B cell (primary cell): ENCODE measurements around the gene HERC4. TPM values are rescaled to one million over a fixed set of nuclear protein-coding genes. Genes with fewer than 3 reads are reported as not detected.

Experiments used
- ATAC-seq: fragments of 200-7000 bp; cut with Tn5 transposase; one replicate; pipeline ENCODE4 v1.10.0; 2021; ENCODE audit warnings: low read depth, mild to moderate bottlenecking, moderate number of reproducible peaks, moderate library complexity
- CTCF ChIA-PET: fragments of 350-600 bp; sonication (Branson Sonifier 250); formaldehyde crosslinking; loops from one replicate; lab custom pipeline; 2021; ENCODE audit warnings: antibody characterized with exemption, inconsistent platforms; lab: Charles Lee
- POLR2A ChIA-PET: fragments of 350-600 bp; sonication (Branson Sonifier 250); formaldehyde crosslinking; loops from one replicate; lab custom pipeline; 2021; ENCODE audit warnings: antibody characterized with exemption; lab: Charles Lee
- DNase-seq: peaks from one replicate; pipeline ENCODE4 v3.0.0; 2013
- H2AFZ ChIP-seq: 2 replicates; pipeline ENCODE4 v1.6.1; 2012; ENCODE audit warnings: mild to moderate bottlenecking, low read depth, low read length; ENCODE audit not compliant: insufficient read depth, poor library complexity, severe bottlenecking
- H3K27ac ChIP-seq, 2 donors: 1 replicate in 1 of 2; 2 replicates in 1 of 2; pipeline ENCODE4 v1.5.1; 2012 to 2013; ENCODE audit warnings: low read length in 2 of 2, mild to moderate bottlenecking in 2 of 2, moderate library complexity in 1 of 2
- H3K27me3 ChIP-seq, 4 experiments: fragments of 200-600 bp in 1 of 4; sonication (generic) in 1 of 4; replicated peaks in 1 of 4; 1 replicate in 2 of 4; 2 replicates in 2 of 4; pipeline versions ENCODE4 v1.6.1 to v1.7.0; 2013 to 2016; ENCODE audit warnings: low read length in 3 of 4, mild to moderate bottlenecking in 2 of 4, mixed read lengths in 1 of 4, moderate library complexity in 1 of 4; ENCODE audit not compliant: insufficient read depth in 4 of 4, control insufficient read depth in 3 of 4; ENCODE audit errors: control extremely low read depth in 1 of 4
- H3K36me3 ChIP-seq, 2 experiments: replicated peaks in 1 of 2; 1 replicate in 1 of 2; 2 replicates in 1 of 2; pipeline versions ENCODE4 v1.6.1 to v1.7.1; 2013; ENCODE audit warnings: low read length in 1 of 2; ENCODE audit not compliant: insufficient read depth in 2 of 2, control insufficient read depth in 1 of 2; ENCODE audit errors: control extremely low read depth in 1 of 2, extremely low read depth in 1 of 2
- H3K4me1 ChIP-seq, 2 donors: fragments of 200-600 bp in 1 of 2; sonication (generic) in 1 of 2; 1 replicate in 1 of 2; 2 replicates in 1 of 2; pipeline versions ENCODE4 v1.5.1 to v1.6.1; 2013 to 2017; ENCODE audit warnings: low read length in 2 of 2; ENCODE audit not compliant: control insufficient read depth in 2 of 2, insufficient read depth in 2 of 2
- H3K4me2 ChIP-seq: replicated peaks from 2 replicates; pipeline ENCODE3; 2012; ENCODE audit warnings: mild to moderate bottlenecking, low read depth, low read length; ENCODE audit not compliant: poor library complexity, severe bottlenecking
- H3K4me3 ChIP-seq, 5 experiments: fragments of 200-600 bp in 1 of 5; sonication (generic) in 1 of 5; 1 replicate in 3 of 5; 2 replicates in 2 of 5; pipeline versions ENCODE4 v1.5.1 to v1.7.0; 2011 to 2016; ENCODE audit warnings: low read length in 4 of 5, mild to moderate bottlenecking in 4 of 5, low read depth in 2 of 5, control low read depth in 1 of 5, moderate library complexity in 1 of 5; ENCODE audit not compliant: insufficient read depth in 1 of 5; ENCODE audit errors: control extremely low read depth in 1 of 5, extremely low read depth in 1 of 5
- H3K79me2 ChIP-seq: fragments of 200-600 bp; sonication (generic); one replicate; pipeline ENCODE4 v1.6.0; 2016; ENCODE audit warnings: low read length; ENCODE audit not compliant: control insufficient read depth, insufficient read depth
- H3K9ac ChIP-seq: fragments of 200-600 bp; sonication (generic); 2 replicates; pipeline ENCODE4 v1.6.1; 2017; ENCODE audit warnings: mild to moderate bottlenecking, low read length, moderate library complexity
- H3K9me3 ChIP-seq, 3 donors: one replicate each; pipeline versions ENCODE4 v1.6.1 to v1.7.1; 2013; ENCODE audit warnings: low read length in 2 of 3; ENCODE audit not compliant: control insufficient read depth in 2 of 3, insufficient read depth in 1 of 3; ENCODE audit errors: control extremely low read depth in 1 of 3
- H4K20me1 ChIP-seq: 2 replicates; pipeline ENCODE4 v1.6.0; 2012; ENCODE audit warnings: mild to moderate bottlenecking, low read length; ENCODE audit not compliant: insufficient read depth, control insufficient read depth, poor library complexity, severe bottlenecking
- H3K27ac Mint-ChIP-seq: one replicate; pipeline ENCODE4 v1.8.0; 2021; ENCODE audit warnings: mixed read lengths
- H3K27me3 Mint-ChIP-seq: one replicate; pipeline ENCODE4 v1.8.0; 2021; ENCODE audit warnings: mixed read lengths
- H3K4me1 Mint-ChIP-seq: one replicate; pipeline ENCODE4 v1.8.0; 2021; ENCODE audit warnings: mixed read lengths
- H3K4me3 Mint-ChIP-seq: one replicate; pipeline ENCODE4 v1.8.0; 2021; ENCODE audit warnings: mixed read lengths
- H3K9me3 Mint-ChIP-seq: one replicate; pipeline ENCODE4 v1.8.0; 2022; ENCODE audit warnings: mixed read lengths; ENCODE audit not compliant: insufficient read depth
- CTCF ChIP-seq: fragments of 200-600 bp; IDR thresholded peaks from one replicate; pipeline ENCODE4 v1.8.0; 2022; ENCODE audit warnings: antibody characterized with exemption, mild to moderate bottlenecking
- EZH2 ChIP-seq: IDR thresholded peaks from 2 replicates; pipeline ENCODE4 v1.6.1; 2012; ENCODE audit warnings: borderline replicate concordance, low read depth, mild to moderate bottlenecking, moderate library complexity, low read length; ENCODE audit not compliant: insufficient read depth, poor library complexity, severe bottlenecking
- WGBS: methylation state at CpG from one replicate; pipeline ENCODE4 v1.1.5; 2013; ENCODE audit warnings: missing lambda C conversion rate; ENCODE audit not compliant: insufficient coverage; 5-methylcytosine and 5-hydroxymethylcytosine counted together
- intact Hi-C: fragments of 100-400 bp; cut with micrococcal nuclease; formaldehyde crosslinking; loops from one replicate; pipeline ENCODE4 v1.10.0; 2022
- polyA plus RNA-seq: library from polyadenylated mRNA; depleted of rRNA; stranded (reverse); fragments of >200 nt; gene quantifications from 2 replicates; pipeline ENCODE4 v1.2.3, GENCODE V29; 2012
- total RNA-seq, 2 donors: library from RNA; stranded (reverse); fragments of 120-200 nt in 1 of 2; gene quantifications; 1 replicate in 1 of 2; 2 replicates in 1 of 2; pipeline versions ENCODE4 v1.2.3 to v1.2.4, GENCODE V29; 2013 to 2022

The HERC4 gene
- total and polyA plus RNA-seq, 2 donors (not counting 1 experiment from before 2014, with no cell fraction given): 18.2 to 118 TPM

DNA sequence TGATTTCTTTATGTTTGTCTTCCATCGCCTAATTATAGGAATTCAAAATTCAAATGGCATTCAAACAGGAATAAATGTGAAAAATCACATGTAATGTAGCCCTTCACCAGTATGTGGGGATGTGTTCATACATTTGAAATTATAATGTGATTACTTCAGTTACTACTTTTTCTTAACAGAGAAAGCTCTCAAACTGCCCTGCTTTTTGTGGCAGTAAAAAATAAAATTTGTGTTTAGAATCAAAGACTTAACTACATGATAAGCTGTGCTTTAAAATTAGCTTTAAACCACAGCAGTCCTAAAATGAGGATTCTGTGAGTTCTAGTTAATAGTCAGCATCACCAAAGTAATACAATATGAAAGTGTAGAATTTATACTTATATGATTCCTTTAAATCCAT is 7.8 kb upstream of the HERC4 start:
- H3K79me2 ChIP-seq: no peaks in the 10 kb centered on the region
- H3K27ac Mint-ChIP-seq: no peak overlapping the region
- no peak overlapping the region for H3K4me3 Mint-ChIP-seq
- no CpG with 5 or more reads among the region's 1 CpG for WGBS
- no peak overlapping the region for H3K4me3 ChIP-seq
- H3K27me3 Mint-ChIP-seq: peaks cover 4% of the 10 kb centered on the region
- TF ChIP-seq EZH2 (no peak), CTCF (peak; percentile 41)
- no peaks in the 10 kb centered on the region for H3K4me1 Mint-ChIP-seq
- H3K27me3 ChIP-seq: peaks cover 0 to 2% (median 0%) of the 10 kb centered on the region in 4 experiments
- H2AFZ ChIP-seq: no peak overlapping the region
- no peak overlapping the region for H3K4me2 ChIP-seq
- intact Hi-C loops: no loop called here
- no peaks in the 10 kb centered on the region for H3K9me3 Mint-ChIP-seq
- no peaks in the 10 kb centered on the region for H3K36me3 ChIP-seq
- H3K27ac ChIP-seq: no peak overlapping the region
- no peaks in the 10 kb centered on the region for H3K9me3 ChIP-seq
- ChIA-PET CTCF (interaction anchor here (1.1 to 1.5 kb wide), 2 partner anchors 73 to 228 kb away, joined by 3 to 7 read pairs; no protein-coding TSS in a partner anchor), POLR2A (no interaction called here)
- ATAC-seq (no peak), DNase-seq (no peak)
- H4K20me1 ChIP-seq: no peaks in the 10 kb centered on the region
- H3K9ac ChIP-seq: no peak overlapping the region
- no peaks in the 10 kb centered on the region for H3K4me1 ChIP-seq

DNA sequence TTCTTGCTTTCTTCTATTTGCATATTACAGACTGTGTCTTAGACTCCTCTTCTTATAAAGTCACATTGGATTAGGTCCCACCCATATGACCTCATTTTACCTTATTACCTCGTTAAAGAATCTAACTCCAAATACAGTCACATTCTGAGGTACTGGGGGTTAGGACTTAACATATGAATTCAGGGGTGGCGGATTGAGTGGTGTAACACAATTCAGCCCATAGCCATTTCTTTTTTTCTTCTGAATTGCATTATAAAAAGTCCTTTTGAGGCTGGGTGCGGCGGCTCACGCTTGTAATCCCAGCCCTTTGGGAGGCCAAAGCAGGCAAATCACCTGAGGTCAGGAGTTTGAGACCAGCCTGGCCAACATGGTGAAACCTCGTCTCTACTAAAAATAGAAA is 6.8 kb upstream of the HERC4 start:
- intact Hi-C loops: no loop called here
- no peaks in the 10 kb centered on the region for H3K9me3 Mint-ChIP-seq
- TF ChIP-seq EZH2 (no peak), CTCF (no peak)

More for the DNA sequence above, 6.8 kb upstream of the HERC4 start:
- Mint-ChIP-seq H3K27me3 (peaks cover 4% of the 10 kb centered on the region), H3K27ac (no peak overlapping the region), H3K4me3 (no peak overlapping the region), H3K4me1 (no peaks in the 10 kb centered on the region)
- Histone ChIP-seq H3K36me3 (no peaks in the 10 kb centered on the region), H3K79me2 (no peaks in the 10 kb centered on the region), H4K20me1 (no peaks in the 10 kb centered on the region), H3K9me3 (no peaks in the 10 kb centered on the region), H2AFZ (no peak overlapping the region), H3K27ac (no peak overlapping the region), H3K4me2 (no peak overlapping the region), H3K4me3 (no peak overlapping the region), H3K27me3 (peaks cover 0 to 2% (median 0%) of the 10 kb centered on the region in 4 experiments), H3K4me1 (no peaks in the 10 kb centered on the region), H3K9ac (no peak overlapping the region)
- WGBS: 91% methylated on average over 4 of the region's 6 CpGs
- no peak for ATAC-seq
- POLR2A ChIA-PET: no interaction called here
- CTCF ChIA-PET: no interaction called here
- DNase-seq: no peak
